ENCODE results near the gene CRELD2.
"Not testable (repeated sequence)": the region's sequence is repeated elsewhere in the genome, so short reads cannot be mapped to it uniquely, and the experiment has no call there.

Gene CRELD2

DNA sequence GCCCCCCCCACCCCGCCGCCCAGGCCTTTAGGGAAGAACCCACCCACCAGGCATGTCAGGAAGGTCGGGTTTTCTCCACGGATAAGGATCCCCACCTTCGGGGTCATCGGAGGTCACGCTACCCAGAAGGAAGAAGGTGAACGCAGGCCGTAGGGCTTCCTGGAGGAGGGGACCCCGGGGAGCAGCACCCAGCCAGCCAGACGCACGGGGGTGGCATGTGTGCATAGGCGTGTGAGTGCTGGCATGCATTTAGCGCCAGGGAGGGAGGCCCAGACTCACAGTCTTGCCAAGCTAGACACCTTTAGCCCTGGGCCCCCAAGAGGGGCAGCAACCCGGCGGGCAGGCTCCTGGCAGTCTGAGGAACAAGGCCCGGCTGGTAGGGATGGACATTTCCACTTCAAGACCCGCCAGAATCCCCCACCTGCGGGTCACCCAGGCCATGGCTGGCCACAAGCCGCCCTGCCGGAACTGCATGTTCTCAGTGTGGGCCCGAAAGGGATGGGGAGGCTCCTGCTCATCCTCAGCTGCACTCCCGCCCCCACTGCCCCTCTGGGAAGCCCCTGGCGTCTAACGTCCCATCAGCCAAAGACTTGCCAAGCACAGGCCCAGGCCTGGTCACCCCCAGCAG, 25.5 kb downstream of the CRELD2 start:
- TF ChIP-seq, protein P1, sequence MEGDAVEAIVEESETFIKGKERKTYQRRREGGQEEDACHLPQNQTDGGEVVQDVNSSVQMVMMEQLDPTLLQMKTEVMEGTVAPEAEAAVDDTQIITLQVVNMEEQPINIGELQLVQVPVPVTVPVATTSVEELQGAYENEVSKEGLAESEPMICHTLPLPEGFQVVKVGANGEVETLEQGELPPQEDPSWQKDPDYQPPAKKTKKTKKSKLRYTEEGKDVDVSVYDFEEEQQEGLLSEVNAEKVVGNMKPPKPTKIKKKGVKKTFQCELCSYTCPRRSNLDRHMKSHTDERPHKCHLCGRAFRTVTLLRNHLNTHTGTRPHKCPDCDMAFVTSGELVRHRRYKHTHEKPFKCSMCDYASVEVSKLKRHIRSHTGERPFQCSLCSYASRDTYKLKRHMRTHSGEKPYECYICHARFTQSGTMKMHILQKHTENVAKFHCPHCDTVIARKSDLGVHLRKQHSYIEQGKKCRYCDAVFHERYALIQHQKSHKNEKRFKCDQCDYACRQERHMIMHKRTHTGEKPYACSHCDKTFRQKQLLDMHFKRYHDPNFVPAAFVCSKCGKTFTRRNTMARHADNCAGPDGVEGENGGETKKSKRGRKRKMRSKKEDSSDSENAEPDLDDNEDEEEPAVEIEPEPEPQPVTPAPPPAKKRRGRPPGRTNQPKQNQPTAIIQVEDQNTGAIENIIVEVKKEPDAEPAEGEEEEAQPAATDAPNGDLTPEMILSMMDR (conservative IDR thresholded peaks at IDR 0.05; ENCODE audit: low read length), result no peak
- no peak for DNase-seq (ENCODE audit: low read depth)
- no peak overlapping the region for H3K4me3 ChIP-seq (ENCODE audit: low read length)

DNA sequence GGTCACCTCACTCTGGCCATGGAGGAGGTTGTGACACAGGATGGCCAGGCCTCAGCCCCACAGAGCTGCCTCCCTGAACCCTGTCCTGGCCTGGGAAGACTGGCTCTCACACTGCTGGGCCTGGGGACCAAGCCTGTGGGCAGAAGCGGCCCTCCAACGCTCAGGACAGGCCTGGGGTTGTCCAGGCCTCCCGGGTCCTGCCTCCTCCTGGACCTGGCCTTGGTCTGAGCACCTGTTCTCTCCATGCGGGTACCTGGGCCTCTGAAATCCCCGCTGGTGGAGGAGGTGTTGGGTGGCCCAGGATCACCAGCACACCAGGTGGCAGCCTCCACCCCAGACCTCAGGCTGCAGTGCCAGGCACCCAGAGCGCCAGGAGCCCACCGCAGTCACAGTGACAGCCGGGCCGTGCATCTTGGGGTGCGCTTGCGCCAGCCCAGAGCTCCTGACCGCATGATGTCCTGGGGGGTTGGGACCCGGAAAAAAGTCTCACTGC, 26.0 kb downstream of the CRELD2 start:
- TF ChIP-seq, protein P1 (conservative IDR thresholded peaks at IDR 0.05; ENCODE audit: low read length), result no peak
- no peak for DNase-seq (ENCODE audit: low read depth)

DNA sequence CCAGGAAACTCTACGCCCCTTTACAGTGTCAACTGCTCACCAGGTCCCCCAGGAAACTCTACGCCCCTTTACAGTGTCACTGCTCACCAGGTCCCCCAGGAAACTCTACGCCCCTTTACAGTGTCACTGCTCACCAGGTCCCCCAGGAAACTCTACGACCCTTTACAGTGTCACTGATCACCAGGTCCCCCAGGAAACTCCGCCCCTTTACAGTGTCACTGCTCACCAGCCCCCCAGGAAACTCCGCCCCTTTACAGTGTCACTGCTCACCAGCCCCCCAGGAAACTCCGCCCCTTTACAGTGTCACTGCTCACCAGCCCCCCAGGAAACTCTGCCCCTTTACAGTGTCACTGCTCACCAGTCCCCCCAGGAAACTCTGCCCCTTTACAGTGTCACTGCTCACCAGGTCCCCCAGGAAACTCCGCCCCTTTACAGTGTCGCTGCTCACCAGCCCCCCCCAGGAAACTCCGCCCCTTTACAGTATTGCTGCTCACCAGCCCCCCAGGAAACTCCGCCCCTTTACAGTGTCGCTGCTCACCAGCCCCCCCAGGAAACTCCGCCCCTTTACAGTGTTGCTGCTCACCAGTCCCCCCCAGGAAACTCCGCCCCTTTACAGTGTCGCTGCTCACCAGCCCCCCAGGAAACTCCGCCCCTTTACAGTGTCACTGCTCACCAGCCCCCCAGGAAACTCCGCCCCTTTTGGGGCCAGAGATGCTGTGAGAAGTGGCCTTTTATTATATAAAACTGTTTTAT, 26.8 kb downstream of the CRELD2 start:
- H3K4me3 ChIP-seq (ENCODE audit: low read length); DNase-seq (ENCODE audit: low read depth): not testable (repeated sequence)

More for the DNA sequence above, 26.0 kb downstream of the CRELD2 start:
- no peak overlapping the region for H3K4me3 ChIP-seq (ENCODE audit: low read length)

DNA sequence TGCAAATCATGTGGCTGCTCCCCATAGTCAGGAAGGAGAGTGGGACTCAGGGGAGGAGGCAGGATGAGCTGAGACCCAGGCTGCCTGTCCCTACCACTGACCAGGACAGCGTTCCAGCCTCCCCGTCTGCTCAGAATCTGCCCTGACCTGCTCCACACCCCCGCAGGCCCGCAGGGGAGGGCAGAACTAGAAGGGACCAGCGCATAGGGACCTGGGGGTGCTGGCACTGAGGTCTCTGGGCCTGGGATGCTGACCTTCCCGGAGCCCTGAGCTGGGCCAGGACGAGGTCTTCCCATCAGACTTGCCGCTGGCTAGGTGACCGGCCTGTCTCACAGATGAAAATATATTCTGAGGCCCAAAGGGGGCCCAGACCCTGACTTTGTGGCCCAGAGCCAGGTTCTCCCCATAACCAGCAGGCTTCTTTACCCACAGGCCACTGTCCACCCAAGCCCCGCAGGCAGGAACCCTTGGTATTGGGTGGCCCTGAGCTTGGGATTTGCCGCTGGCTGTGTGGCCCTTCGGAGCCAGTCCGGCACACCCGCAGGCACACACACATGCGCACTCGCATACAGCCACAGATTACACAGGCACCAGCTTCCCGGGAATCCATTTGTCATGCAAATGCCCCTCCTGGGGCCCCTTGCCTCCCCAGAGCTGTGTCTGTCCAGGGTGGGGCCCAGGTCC, 28.3 kb downstream of the CRELD2 start:
- no peak for DNase-seq (ENCODE audit: low read depth)
- no peak overlapping the region for H3K4me3 ChIP-seq (ENCODE audit: low read length)
- TF ChIP-seq, protein P1 (conservative IDR thresholded peaks at IDR 0.05; ENCODE audit: low read length), result no peak

DNA sequence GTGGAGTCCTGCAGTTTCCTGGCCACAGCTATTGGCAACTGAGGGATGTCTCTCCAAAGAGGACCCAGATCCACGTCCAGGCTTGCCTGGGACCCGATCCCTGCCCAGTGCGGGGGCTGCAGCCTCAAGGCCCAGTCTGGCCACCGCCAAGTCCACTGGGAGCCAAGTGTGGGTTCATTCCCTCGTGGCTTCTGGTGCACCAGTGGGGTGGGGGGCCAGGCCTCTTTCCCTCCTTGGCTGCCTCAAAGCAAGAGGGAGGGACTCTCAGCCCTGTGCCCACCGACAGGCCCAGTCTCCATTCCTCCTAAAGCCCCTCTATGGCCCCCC, 28.8 kb downstream of the CRELD2 start:
- TF ChIP-seq, protein P1 (conservative IDR thresholded peaks at IDR 0.05; ENCODE audit: low read length), result no peak
- no peak overlapping the region for H3K4me3 ChIP-seq (ENCODE audit: low read length)
- DNase-seq (ENCODE audit: low read depth), result no peak

DNA sequence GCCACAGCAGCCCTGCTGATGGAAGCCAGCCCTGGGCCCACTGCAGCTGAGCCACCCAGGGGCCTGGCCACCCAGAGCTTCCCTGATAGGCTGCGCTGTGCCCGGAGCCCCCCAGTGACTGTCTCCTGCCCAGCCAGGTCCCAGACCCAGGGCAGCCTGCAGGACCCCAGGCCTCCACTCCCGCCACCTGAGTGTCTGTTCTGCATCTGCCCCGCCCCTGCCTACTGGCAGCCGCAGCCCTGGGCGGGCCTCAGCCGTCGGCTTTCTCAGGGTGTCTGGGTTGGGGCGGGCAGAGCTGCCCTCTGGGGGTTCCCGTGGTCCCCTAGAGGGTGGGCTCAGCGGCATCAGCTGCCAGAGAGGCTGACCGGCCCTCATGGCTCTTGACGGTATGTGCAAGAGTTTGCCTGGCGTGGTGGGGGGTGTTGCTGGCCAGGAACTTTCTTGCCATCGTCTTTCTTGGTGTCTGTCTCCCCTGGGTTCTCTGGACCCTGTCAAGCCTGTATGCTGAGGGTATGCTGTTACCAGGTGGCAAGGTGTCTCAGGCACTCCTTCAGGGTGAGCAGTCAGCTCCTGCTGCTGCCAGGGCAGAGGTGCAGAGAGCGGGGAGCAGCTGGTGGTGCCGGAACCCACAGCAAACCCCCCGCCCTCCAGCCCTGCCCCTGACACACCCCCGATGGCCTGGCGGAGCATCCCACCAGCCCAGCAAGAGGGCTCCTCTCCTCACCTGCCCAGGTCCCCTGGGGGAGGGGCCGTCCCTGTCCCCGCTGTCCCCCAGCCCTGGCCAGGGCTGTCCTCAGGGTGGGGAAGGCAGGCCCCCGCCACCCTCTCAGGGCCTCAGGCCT, 29.9 kb downstream of the CRELD2 start:
- TF ChIP-seq, protein P1 (conservative IDR thresholded peaks at IDR 0.05; ENCODE audit: low read length), result no peak
- H3K4me3 ChIP-seq (ENCODE audit: low read length), result no peak overlapping the region

More for the DNA sequence above, 29.9 kb downstream of the CRELD2 start:
- no peak for DNase-seq (ENCODE audit: low read depth)

Data from AG10803 (cell line).